ENCODE measurements around the gene C19orf73.

DNA sequence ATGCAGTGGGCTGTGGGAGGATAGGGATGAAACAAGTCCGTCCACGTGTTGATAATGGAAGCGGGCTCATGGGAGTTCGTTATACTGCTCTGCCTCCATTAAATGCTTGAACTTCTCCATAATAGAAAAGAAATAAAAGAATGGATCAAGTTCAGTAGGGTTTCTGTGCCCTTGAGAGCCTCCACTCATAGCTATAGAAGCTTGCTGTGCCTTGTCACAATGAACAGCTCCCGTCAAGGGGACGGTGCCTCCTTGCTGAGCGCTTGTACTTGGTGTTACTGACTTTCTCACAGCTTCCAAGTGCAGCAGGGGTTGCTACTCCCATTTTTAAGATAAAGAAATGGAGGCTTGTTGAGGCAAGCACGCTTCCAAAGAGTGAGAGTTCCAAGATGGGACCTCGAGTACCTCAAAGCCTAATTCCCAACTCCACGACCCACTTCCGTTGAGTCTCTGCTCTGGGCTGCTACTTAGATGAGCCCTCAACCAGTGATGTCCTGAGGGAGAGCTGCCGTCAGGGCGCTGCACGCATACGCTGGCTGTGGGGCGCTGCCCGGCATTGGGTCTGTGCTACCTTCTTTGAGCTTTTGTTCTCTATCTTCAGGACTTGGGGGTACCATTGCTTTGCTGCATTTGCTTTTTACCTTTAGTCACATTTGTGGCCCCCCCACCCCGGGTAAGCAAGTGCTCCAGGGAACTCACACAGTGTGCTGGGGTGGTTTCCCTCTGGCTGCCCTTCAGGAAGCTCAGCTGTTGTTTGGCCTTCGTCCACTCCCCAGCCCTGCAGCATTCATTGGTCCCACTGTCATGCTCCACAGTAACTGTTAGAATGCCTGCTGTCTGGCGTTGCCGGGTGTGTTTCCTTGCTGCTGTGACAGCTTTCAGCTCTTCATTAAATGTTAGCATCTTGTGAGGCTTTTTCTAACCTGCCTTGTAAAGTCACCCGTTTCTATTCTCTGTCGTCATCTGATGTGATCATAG lies 24.1 kb downstream of the C19orf73 start:
- TF ChIP-seq CTCF (IDR thresholded peaks at IDR 0.05) (no peak), POLR2AphosphoS5 (IDR thresholded peaks at IDR 0.05; ENCODE audit: low read depth, low read length) (no peak), SIN3A (IDR thresholded peaks at IDR 0.05; ENCODE audit: borderline replicate concordance, insufficient read depth, low read depth, low read length) (no peak), TCF7L2 (IDR thresholded peaks at IDR 0.05; ENCODE audit: low read depth, low read length) (no peak)
- TF ChIP-seq, protein P1, sequence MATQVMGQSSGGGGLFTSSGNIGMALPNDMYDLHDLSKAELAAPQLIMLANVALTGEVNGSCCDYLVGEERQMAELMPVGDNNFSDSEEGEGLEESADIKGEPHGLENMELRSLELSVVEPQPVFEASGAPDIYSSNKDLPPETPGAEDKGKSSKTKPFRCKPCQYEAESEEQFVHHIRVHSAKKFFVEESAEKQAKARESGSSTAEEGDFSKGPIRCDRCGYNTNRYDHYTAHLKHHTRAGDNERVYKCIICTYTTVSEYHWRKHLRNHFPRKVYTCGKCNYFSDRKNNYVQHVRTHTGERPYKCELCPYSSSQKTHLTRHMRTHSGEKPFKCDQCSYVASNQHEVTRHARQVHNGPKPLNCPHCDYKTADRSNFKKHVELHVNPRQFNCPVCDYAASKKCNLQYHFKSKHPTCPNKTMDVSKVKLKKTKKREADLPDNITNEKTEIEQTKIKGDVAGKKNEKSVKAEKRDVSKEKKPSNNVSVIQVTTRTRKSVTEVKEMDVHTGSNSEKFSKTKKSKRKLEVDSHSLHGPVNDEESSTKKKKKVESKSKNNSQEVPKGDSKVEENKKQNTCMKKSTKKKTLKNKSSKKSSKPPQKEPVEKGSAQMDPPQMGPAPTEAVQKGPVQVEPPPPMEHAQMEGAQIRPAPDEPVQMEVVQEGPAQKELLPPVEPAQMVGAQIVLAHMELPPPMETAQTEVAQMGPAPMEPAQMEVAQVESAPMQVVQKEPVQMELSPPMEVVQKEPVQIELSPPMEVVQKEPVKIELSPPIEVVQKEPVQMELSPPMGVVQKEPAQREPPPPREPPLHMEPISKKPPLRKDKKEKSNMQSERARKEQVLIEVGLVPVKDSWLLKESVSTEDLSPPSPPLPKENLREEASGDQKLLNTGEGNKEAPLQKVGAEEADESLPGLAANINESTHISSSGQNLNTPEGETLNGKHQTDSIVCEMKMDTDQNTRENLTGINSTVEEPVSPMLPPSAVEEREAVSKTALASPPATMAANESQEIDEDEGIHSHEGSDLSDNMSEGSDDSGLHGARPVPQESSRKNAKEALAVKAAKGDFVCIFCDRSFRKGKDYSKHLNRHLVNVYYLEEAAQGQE (IDR thresholded peaks at IDR 0.05; ENCODE audit: insufficient read depth in 1 of 2, low read depth in 2 of 2, low read length in 1 of 2) = no peak
